K562 (cell line): ENCODE data around the gene CPSF4L. TPM values are rescaled to one million over a fixed set of nuclear protein-coding genes. Genes with fewer than 3 reads are reported as not detected.

Experiments
- ARID2 ChIP-seq: fragments of 450-650 bp; IDR thresholded peaks from 2 replicates; pipeline ENCODE4 v1.6.1; 2017; ENCODE audit warnings: antibody characterized with exemption, mild to moderate bottlenecking
- C11orf30 ChIP-seq: fragments of 450-650 bp; IDR thresholded peaks from 2 replicates; pipeline ENCODE4 v1.6.1; 2016; ENCODE audit warnings: low read depth, mild to moderate bottlenecking
- CREB1 ChIP-seq, 2 experiments: sonication (generic) in 1 of 2; formaldehyde crosslinking in 1 of 2; IDR thresholded peaks; 2 replicates each; pipeline versions ENCODE4 v1.6.1 to v1.8.0; 2012 to 2022; ENCODE audit warnings: inconsistent platforms in 1 of 2, mild to moderate bottlenecking in 1 of 2, missing genetic modification reagents in 1 of 2, moderate library complexity in 1 of 2
- CXXC5 ChIP-seq: fragments of 250-450 bp; sonication (Bioruptor Pico); IDR thresholded peaks from 2 replicates; pipeline ENCODE4 v1.8.0; 2022; ENCODE audit warnings: inconsistent platforms, mild to moderate bottlenecking, moderate library complexity
- ESRRA ChIP-seq: fragments of 450-650 bp; IDR thresholded peaks from 2 replicates; pipeline ENCODE4 v1.6.1; 2014; ENCODE audit warnings: low read depth, mild to moderate bottlenecking, moderate library complexity, borderline replicate concordance
- JUN ChIP-seq, 2 experiments: sonication (generic) in 1 of 2; formaldehyde crosslinking in 1 of 2; IDR thresholded peaks; 2 replicates each; pipeline versions ENCODE4 v1.6.1 to v1.8.0; 2012 to 2022; ENCODE audit warnings: borderline replicate concordance in 2 of 2, mild to moderate bottlenecking in 2 of 2, improper control_type of control experiment in 1 of 2, low read depth in 1 of 2, low read length in 1 of 2, missing genetic modification reagents in 1 of 2
- RAD21 ChIP-seq, 2 experiments: fragments of 250-450 bp in 1 of 2; fragments of 450-650 bp in 1 of 2; sonication (Bioruptor Pico) in 1 of 2; formaldehyde crosslinking in 1 of 2; IDR thresholded peaks in 1 of 2; conservative IDR thresholded peaks in 1 of 2; 2 replicates each; pipeline versions ENCODE4 v1.4.0 to v1.8.0; 2020 to 2022; ENCODE audit warnings: mild to moderate bottlenecking in 2 of 2, moderate library complexity in 1 of 2
- TEAD1 ChIP-seq, 2 experiments: fragments of 450-650 bp in 1 of 2; sonication (generic) in 1 of 2; formaldehyde crosslinking; IDR thresholded peaks; 2 replicates each; pipeline versions ENCODE4 v1.4.0 to v1.8.0; 2020 to 2022; ENCODE audit warnings: mild to moderate bottlenecking in 2 of 2, missing genetic modification reagents in 1 of 2
- ZBTB7A ChIP-seq: IDR thresholded peaks from 2 replicates; pipeline ENCODE4 v1.6.1; 2011; ENCODE audit warnings: low read depth, mild to moderate bottlenecking, low read length, moderate library complexity, borderline replicate concordance; ENCODE audit not compliant: control insufficient read depth
- ZFP36 ChIP-seq: fragments of 150-350 bp; IDR thresholded peaks from 2 replicates; pipeline ENCODE4 v1.6.1; 2018; ENCODE audit warnings: low read length, low read depth; ENCODE audit not compliant: partially characterized antibody
- ZNF24 ChIP-seq: fragments of 450-650 bp; IDR thresholded peaks from 2 replicates; pipeline ENCODE4 v1.6.1; 2016
- ZNF644 ChIP-seq: fragments of 200-800 bp; sonication (Bioruptor generic); IDR thresholded peaks from 2 replicates; pipeline ENCODE4 v1.6.1; 2016; ENCODE audit warnings: low read depth, missing genetic modification characterization, missing compliant biosample characterization
- polyA plus RNA-seq, 8 experiments: library from polyadenylated mRNA; depleted of rRNA in 4 of 8; stranded (reverse) in 5 of 8; unstranded in 3 of 8; fragments of >200 nt; fragmentation: Nextera tagmentation in 2 of 8; fragmentation: Illumina TruSeq in 1 of 8; extraction: Ambion mirVana in 2 of 8; extraction: Trizol in 1 of 8; gene quantifications; 2 replicates each; pipeline versions ENCODE4 v1.2.1 to v1.2.3, GENCODE V29; 2011 to 2014; ENCODE audit warnings: inconsistent platforms in 1 of 8, missing spikeins in 1 of 8
- total RNA-seq, 7 experiments: library from RNA; depleted of rRNA in 6 of 7; stranded (reverse); fragments of >200 nt in 6 of 7; fragmentation: Illumina TruSeq in 2 of 7; extraction: Trizol in 2 of 7; gene quantifications; 2 replicates each; pipeline versions ENCODE4 v1.2.1 to v1.2.3, GENCODE V29; 2011 to 2021; ENCODE audit warnings: low replicate concordance in 1 of 7
- TF ChIP-seq, protein P1 (sequence below): fragments of 200-800 bp; sonication (Bioruptor generic); IDR thresholded peaks from 2 replicates; pipeline ENCODE4 v1.6.1; 2017; ENCODE audit warnings: missing genetic modification characterization, missing compliant biosample characterization
- TF ChIP-seq, protein P2 (sequence below): sonication (generic); formaldehyde crosslinking; IDR thresholded peaks from 2 replicates; pipeline ENCODE4 v1.8.0; 2022; ENCODE audit warnings: missing genetic modification reagents, mild to moderate bottlenecking, moderate library complexity, borderline replicate concordance
- TF ChIP-seq, protein P3 (sequence below): fragments of 250-450 bp; sonication (Bioruptor Pico); IDR thresholded peaks from 2 replicates; pipeline ENCODE4 v1.4.0; 2020; ENCODE audit warnings: borderline replicate concordance

The CPSF4L gene
- total and polyA plus RNA-seq, 9 of the 15 experiments (the other 6 are each of a cell fraction or from before 2014, with no cell fraction given) = not detected

DNA sequence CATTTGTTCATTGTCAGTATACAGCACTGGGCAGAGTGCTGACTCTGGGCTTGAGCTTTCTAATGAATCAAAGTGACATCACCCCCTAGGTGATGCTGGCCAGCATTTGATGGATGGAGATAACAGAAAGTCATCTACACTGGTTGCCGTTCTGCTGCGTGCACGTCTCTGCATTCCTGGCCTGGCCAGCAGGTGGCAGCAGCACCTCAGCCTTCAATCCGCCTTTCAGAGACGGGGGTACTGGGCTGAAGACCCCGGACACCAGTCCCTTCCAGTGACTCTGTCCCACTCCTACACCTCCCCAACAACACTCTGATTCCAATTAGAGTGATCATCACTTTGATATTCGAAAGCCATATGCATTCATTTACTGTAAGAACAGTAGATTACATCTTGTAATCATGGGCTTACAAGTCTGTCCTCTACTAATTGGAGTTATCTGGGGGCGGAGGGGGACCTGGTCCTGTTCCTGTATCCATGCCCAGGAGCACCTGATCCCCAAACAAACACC is 6.0 kb downstream of the CPSF4L start (continued):
- TF ChIP-seq ESRRA (peak; percentile 42; the same call in 1 of the 2 replicates), CREB1 (IDR thresholded peaks at IDR 0.05) (no peak), CREB1 (CRISPR knock-in tag; IDR thresholded peaks at IDR 0.05) (no peak), ZNF24 (peak; percentile 30; the same call in 1 of the 2 replicates), ZNF644 (tag) (no peak), RAD21 (CRISPR knock-in tag; conservative IDR thresholded peaks at IDR 0.05 in 1 of 2, IDR thresholded peaks at IDR 0.05 in 1 of 2) (peak; percentile 99 to 100), ARID2 (peak; percentile 99), CXXC5 (CRISPR knock-in tag) (peak; percentile 34), C11orf30 (no peak), ZBTB7A (peak; percentile 57), ZFP36 (peak; percentile 28), JUN (IDR thresholded peaks at IDR 0.05; ENCODE audit: borderline replicate concordance, low read depth, low read length) (peak; percentile 58; the same call in 1 of the 2 replicates), JUN (CRISPR knock-in tag; IDR thresholded peaks at IDR 0.05; ENCODE audit: borderline replicate concordance) (no peak), TEAD1 (CRISPR knock-in tag; IDR thresholded peaks at IDR 0.05) (peak in 1 of 2 experiments; percentile 93; a peak in 2 of 4 replicates)
- TF ChIP-seq, protein P1, sequence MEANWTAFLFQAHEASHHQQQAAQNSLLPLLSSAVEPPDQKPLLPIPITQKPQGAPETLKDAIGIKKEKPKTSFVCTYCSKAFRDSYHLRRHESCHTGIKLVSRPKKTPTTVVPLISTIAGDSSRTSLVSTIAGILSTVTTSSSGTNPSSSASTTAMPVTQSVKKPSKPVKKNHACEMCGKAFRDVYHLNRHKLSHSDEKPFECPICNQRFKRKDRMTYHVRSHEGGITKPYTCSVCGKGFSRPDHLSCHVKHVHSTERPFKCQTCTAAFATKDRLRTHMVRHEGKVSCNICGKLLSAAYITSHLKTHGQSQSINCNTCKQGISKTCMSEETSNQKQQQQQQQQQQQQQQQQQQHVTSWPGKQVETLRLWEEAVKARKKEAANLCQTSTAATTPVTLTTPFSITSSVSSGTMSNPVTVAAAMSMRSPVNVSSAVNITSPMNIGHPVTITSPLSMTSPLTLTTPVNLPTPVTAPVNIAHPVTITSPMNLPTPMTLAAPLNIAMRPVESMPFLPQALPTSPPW (CRISPR knock-in tag) = peak; percentile 49; the same call in 1 of the 2 replicates
- TF ChIP-seq, protein P2, sequence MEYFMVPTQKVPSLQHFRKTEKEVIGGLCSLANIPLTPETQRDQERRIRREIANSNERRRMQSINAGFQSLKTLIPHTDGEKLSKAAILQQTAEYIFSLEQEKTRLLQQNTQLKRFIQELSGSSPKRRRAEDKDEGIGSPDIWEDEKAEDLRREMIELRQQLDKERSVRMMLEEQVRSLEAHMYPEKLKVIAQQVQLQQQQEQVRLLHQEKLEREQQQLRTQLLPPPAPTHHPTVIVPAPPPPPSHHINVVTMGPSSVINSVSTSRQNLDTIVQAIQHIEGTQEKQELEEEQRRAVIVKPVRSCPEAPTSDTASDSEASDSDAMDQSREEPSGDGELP (CRISPR knock-in tag) = peak; percentile 77; the same call in 1 of the 2 replicates
- TF ChIP-seq, protein P3, sequence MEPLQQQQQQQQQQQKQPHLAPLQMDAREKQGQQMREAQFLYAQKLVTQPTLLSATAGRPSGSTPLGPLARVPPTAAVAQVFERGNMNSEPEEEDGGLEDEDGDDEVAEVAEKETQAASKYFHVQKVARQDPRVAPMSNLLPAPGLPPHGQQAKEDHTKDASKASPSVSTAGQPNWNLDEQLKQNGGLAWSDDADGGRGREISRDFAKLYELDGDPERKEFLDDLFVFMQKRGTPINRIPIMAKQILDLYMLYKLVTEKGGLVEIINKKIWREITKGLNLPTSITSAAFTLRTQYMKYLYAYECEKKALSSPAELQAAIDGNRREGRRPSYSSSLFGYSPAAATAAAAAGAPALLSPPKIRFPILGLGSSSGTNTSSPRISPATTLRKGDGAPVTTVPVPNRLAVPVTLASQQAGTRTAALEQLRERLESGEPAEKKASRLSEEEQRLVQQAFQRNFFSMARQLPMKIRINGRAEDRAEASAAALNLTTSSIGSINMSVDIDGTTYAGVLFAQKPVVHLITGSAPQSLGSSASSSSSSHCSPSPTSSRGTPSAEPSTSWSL = no peak
